ENCODE results near the gene ZDHHC4. TPM values are rescaled to one million over a fixed set of nuclear protein-coding genes. Genes with fewer than 3 reads are reported as not detected.
A peak's percentile ranks its signal among the peaks of the same experiment; 100 is the strongest.

ZDHHC4 gene
- total and polyA plus RNA-seq, 2 of the 13 experiments (the other 11 are each of a cell fraction or from before 2014, with no cell fraction given): 83.2 to 188 TPM

DNA sequence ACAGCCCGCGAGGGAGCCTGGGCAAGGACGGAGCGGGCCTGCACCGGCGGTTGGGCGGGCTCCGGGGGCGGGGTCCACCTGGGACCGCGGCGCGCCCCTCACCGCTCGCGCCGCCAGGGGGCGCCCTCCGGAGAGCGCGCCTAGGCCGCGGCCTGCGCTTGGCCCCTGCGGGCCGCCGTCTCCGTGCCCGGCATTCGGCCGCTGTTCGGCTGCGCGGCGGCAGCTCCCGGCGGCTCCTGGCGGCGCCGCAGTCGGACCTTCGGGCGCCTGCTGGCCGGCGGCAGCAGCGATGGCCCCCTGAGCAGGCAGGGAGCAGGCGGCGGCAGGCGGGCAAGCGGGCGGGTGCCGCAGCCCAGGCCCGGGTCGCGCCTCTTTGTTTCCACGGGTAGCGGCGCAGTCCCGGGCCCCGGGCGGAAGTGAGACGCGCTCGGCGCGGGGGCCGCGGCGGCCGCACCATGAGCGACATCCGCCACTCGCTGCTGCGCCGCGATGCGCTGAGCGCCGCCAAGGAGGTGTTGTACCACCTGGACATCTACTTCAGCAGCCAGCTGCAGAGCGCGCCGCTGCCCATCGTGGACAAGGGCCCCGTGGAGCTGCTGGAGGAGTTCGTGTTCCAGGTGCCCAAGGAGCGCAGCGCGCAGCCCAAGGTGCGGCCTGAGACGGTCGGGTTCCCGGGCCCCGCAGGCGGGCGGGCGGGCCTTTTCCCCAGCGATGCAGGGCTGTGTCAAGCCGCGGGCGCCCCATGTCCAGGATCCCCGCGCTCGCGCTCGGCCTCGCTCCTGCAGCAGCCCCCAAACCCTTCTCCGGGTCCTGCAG lies 12.8 kb downstream of the ZDHHC4 start, which contains the start of gene INTS15 (continued):
- peak; percentile 62; the same call in 1 of the 2 replicates for TF ChIP-seq ZNF160 (CRISPR knock-in tag; IDR thresholded peaks at IDR 0.05)
- TF ChIP-seq SOX6 (IDR thresholded peaks at IDR 0.05): no peak
- TF ChIP-seq SOX6 (CRISPR knock-in tag; IDR thresholded peaks at IDR 0.05): no peak; the same call in 1 of the 2 replicates
- peak; percentile 59; the same call in 1 of the 2 replicates for TF ChIP-seq SP4 (CRISPR knock-in tag; IDR thresholded peaks at IDR 0.05)
- peak; percentile 61; the same call in 1 of the 2 replicates for TF ChIP-seq AHR (CRISPR knock-in tag; IDR thresholded peaks at IDR 0.05)
- TF ChIP-seq KMT2B (CRISPR knock-in tag; IDR thresholded peaks at IDR 0.05): no peak
- no peak; the same call in 1 of the 2 replicates for TF ChIP-seq ZSCAN30 (CRISPR knock-in tag; IDR thresholded peaks at IDR 0.05)
- peak; percentile 76; the same call in 1 of the 2 replicates for TF ChIP-seq YEATS4 (CRISPR knock-in tag; IDR thresholded peaks at IDR 0.05; ENCODE audit: borderline replicate concordance)
- TF ChIP-seq, protein P1, sequence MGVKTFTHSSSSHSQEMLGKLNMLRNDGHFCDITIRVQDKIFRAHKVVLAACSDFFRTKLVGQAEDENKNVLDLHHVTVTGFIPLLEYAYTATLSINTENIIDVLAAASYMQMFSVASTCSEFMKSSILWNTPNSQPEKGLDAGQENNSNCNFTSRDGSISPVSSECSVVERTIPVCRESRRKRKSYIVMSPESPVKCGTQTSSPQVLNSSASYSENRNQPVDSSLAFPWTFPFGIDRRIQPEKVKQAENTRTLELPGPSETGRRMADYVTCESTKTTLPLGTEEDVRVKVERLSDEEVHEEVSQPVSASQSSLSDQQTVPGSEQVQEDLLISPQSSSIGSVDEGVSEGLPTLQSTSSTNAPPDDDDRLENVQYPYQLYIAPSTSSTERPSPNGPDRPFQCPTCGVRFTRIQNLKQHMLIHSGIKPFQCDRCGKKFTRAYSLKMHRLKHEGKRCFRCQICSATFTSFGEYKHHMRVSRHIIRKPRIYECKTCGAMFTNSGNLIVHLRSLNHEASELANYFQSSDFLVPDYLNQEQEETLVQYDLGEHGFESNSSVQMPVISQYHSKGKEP (CRISPR knock-in tag; IDR thresholded peaks at IDR 0.05): no peak
- no peak for TF ChIP-seq GTF3A (CRISPR knock-in tag; conservative IDR thresholded peaks at IDR 0.05)
- 0 out of 2 replicates have a peak, but pooled peaks have one; percentile 48 for TF ChIP-seq ZNF614 (CRISPR knock-in tag; IDR thresholded peaks at IDR 0.05; ENCODE audit: borderline replicate concordance)
- no peak for TF ChIP-seq SUZ12 (IDR thresholded peaks at IDR 0.05; ENCODE audit: low read depth, low read length)
- no peak for TF ChIP-seq CCDC6 (CRISPR knock-in tag; IDR thresholded peaks at IDR 0.05)
- no peak for TF ChIP-seq SNAPC2 (CRISPR knock-in tag; IDR thresholded peaks at IDR 0.05)
- TF ChIP-seq, protein P2, sequence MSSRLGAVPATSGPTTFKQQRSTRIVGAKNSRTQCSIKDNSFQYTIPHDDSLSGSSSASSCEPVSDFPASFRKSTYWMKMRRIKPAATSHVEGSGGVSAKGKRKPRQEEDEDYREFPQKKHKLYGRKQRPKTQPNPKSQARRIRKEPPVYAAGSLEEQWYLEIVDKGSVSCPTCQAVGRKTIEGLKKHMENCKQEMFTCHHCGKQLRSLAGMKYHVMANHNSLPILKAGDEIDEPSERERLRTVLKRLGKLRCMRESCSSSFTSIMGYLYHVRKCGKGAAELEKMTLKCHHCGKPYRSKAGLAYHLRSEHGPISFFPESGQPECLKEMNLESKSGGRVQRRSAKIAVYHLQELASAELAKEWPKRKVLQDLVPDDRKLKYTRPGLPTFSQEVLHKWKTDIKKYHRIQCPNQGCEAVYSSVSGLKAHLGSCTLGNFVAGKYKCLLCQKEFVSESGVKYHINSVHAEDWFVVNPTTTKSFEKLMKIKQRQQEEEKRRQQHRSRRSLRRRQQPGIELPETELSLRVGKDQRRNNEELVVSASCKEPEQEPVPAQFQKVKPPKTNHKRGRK (CRISPR knock-in tag; IDR thresholded peaks at IDR 0.05): no peak
- peak; percentile 67 for TF ChIP-seq SALL2 (CRISPR knock-in tag; IDR thresholded peaks at IDR 0.05)
- TF ChIP-seq JUNB (CRISPR knock-in tag; IDR thresholded peaks at IDR 0.05; ENCODE audit: borderline replicate concordance): no peak
- TF ChIP-seq, protein P3, sequence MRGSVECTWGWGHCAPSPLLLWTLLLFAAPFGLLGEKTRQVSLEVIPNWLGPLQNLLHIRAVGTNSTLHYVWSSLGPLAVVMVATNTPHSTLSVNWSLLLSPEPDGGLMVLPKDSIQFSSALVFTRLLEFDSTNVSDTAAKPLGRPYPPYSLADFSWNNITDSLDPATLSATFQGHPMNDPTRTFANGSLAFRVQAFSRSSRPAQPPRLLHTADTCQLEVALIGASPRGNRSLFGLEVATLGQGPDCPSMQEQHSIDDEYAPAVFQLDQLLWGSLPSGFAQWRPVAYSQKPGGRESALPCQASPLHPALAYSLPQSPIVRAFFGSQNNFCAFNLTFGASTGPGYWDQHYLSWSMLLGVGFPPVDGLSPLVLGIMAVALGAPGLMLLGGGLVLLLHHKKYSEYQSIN (CRISPR knock-in tag; IDR thresholded peaks at IDR 0.05; ENCODE audit: borderline replicate concordance): no peak
- TF ChIP-seq, protein P4, sequence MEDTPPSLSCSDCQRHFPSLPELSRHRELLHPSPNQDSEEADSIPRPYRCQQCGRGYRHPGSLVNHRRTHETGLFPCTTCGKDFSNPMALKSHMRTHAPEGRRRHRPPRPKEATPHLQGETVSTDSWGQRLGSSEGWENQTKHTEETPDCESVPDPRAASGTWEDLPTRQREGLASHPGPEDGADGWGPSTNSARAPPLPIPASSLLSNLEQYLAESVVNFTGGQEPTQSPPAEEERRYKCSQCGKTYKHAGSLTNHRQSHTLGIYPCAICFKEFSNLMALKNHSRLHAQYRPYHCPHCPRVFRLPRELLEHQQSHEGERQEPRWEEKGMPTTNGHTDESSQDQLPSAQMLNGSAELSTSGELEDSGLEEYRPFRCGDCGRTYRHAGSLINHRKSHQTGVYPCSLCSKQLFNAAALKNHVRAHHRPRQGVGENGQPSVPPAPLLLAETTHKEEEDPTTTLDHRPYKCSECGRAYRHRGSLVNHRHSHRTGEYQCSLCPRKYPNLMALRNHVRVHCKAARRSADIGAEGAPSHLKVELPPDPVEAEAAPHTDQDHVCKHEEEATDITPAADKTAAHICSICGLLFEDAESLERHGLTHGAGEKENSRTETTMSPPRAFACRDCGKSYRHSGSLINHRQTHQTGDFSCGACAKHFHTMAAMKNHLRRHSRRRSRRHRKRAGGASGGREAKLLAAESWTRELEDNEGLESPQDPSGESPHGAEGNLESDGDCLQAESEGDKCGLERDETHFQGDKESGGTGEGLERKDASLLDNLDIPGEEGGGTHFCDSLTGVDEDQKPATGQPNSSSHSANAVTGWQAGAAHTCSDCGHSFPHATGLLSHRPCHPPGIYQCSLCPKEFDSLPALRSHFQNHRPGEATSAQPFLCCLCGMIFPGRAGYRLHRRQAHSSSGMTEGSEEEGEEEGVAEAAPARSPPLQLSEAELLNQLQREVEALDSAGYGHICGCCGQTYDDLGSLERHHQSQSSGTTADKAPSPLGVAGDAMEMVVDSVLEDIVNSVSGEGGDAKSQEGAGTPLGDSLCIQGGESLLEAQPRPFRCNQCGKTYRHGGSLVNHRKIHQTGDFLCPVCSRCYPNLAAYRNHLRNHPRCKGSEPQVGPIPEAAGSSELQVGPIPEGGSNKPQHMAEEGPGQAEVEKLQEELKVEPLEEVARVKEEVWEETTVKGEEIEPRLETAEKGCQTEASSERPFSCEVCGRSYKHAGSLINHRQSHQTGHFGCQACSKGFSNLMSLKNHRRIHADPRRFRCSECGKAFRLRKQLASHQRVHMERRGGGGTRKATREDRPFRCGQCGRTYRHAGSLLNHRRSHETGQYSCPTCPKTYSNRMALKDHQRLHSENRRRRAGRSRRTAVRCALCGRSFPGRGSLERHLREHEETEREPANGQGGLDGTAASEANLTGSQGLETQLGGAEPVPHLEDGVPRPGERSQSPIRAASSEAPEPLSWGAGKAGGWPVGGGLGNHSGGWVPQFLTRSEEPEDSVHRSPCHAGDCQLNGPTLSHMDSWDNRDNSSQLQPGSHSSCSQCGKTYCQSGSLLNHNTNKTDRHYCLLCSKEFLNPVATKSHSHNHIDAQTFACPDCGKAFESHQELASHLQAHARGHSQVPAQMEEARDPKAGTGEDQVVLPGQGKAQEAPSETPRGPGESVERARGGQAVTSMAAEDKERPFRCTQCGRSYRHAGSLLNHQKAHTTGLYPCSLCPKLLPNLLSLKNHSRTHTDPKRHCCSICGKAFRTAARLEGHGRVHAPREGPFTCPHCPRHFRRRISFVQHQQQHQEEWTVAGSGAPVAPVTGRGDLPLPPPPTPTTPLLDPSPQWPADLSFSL (CRISPR knock-in tag; IDR thresholded peaks at IDR 0.05): no peak
